Islet precursor cell (in vitro differentiated cells): ENCODE measurements around the gene KNSTRN.

Source experiments
- DNase-seq: peaks from one replicate; pipeline ENCODE4 v3.0.0-alpha.2; 2018

KNSTRN gene

GRCh38 chr15:40435710-40436089 is 53.2 kb downstream of the KNSTRN start:
- no peak for DNase-seq

DNA sequence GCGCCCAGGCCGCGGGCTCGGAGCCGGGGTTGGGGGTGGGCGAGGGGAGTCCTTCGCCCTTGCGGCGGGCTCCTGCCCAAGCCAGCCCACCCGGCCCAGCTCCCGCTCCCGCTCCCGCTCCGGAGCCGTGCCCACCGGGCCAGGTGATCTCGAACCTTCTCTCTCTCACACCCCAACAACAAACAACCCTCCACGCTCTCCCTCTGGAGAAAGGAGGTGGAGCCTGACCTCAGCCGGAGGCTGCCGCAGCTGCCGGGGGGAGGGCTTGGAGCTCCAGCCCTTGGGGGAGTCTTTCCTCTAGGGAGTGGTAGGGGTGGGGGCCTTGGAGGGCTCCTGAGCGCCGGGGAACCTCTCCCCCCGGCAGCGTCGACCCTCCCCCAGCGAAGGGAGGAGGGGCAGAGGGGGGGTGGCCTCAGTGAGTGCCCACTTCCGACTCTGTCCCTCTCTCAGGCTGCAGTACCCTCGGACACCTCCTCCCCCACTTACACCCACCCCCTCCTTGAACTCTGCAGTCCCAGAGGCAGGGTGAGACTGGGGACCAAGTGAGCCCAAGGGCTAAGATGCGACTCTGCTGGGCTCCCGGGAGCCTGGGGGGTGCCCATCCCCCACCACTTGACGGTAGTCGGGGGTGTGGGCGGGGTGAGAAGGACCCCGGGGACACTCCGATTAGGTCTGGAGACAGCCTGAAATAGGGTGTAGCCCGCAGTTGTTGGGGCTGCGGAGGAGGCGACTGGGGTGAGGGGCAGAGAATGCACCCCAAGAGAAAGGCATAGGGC is 53.8 kb downstream of the KNSTRN start:
- no peak for DNase-seq

DNA sequence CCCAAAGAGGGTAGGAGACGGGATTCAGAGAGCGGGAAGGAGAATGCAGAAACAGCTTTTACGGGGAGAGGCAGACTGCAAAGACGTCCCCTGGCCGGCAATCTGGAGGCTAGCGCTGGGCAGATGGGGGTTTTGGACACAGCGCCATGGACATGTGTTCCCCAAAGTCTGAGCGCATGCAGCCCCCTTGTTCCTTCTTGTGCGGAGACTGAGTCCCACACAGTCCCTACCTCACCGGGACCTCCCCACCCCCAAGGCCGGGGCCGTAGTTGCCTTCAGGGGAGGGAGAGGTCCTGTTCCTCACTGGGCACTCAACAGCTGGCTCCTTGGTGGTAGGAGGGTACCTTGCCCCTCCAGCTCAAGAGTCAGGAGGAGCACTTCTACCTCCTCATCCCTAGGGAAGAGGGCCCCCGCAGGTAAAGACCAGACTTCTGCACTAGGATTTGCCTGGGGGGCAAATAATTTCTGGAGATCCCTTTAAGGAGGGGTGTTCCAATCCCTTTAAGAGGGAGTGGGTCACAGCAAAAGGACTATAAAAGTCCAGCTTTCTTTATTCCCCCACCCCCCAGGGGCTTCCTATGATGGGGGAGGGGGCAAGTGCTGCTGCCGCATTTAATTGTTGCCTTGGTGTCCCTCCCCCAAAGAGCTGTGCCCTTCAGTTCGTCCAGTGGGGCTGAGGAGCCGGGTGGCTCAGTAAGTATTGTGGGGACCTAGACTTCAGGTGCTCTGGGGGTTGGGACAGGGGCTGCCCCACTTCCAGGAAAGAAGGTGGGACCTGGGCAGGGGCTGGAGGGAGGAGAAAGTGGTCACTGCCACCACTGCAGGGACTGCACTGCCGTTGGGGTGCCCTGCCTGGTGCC is 54.6 kb downstream of the KNSTRN start:
- DNase-seq: no peak

GRCh38 chr15:40437752-40438687 is 55.5 kb downstream of the KNSTRN start:
- DNase-seq: no peak

DNA sequence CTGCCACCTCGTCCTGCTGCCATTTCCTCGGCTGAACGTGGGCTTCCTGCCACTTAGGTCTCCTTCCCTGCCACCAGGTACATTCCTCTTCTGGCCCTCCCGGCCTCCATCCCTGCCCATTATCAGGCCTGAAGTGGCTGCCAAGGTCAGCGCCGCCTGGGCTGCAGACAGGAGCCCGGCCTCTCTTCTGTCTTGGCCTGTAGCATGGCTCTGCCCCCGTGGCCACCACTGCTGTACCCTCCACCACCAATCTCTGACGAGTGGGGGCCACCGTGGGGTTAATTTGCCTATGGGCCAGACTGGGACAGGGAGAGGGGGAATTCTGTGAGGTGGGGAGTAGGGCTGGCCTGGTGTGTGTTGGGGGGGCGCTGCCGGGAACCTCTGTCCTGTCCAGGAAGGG is 56.2 kb downstream of the KNSTRN start:
- DNase-seq: no peak

DNA sequence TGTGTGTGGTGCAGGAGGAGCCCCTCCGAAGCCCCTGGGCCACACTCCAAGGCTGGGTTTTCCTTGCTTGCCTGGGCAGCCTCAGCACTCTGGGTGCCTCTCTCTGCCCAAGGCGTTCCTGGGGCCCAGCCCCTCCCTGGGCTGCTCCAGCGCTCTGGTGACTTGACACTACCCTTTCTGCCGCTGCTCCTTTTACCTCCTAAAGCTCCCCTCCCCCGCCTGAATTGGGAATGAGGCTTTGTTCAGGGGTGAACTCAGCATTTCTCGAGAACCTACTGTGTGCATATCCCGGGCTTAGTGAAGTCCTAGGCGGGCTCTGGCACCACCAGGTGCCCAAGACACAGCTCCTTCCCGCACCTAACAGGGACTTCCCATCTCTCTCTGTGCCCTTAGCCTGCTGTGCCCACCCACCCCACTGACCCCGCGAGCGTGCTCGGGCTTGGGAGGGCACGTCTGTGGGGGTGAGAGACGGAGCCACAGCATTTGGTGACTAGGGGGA is 57.0 kb downstream of the KNSTRN start:
- DNase-seq: peak; percentile 72

GRCh38 chr15:40439960-40440742 is 57.6 kb downstream of the KNSTRN start:
- DNase-seq: peak; percentile 83

DNA sequence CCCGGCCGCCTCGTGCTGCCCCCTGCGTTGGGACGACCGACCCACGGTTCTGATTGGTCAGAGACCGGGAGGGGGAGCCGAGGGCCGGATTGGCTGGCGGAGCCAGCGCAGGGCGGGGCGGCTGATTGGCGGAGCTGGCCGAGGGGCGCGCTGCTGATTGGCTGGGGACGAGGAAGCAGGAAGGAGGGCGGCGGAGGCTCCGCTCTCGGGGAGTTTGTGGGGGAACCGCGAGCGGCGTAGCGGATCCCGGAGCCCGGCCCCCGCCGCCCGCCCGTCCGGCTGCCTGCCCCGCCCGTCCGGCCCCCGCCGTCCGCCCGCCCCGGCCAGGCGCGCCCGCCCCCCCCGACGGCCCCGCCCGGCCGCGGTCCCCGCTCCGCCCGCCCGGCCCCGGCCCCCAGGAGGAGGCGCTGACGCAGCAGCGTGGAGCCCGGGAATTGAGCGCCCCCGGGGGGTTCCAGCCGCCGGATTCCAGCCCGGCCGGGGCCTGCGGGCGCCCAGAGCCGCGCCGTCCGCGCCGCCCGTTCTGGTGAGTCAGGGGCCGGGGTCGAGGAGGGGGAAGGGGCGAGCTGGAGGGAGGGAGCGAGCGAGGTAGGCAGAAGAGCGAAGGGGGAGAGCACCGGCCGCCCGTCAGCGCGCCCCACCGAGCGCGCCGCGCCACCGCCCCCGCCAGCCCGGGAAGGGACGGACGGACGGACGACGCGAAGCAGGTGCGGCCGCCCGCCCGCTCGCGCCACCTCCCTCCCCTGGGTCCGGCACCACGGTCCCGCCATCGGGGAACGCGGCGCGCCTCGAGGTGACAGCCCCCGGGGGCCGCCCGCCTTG is 58.4 kb downstream of the KNSTRN start, which contains the start of gene BAHD1:
Gene BAHD1 (plus strand): TSS at position 211 of the 822 bp plus-strand sequence. CDS start 17,512 bp downstream, outside the sequence.
- peak; percentile 97 for DNase-seq

- no peak for DNase-seq
Observed at GRCh38 chr15:40441565-40442531, 59.3 kb downstream of the KNSTRN start.

- DNase-seq: no peak
Observed at GRCh38 chr15:40443255-40443654, 60.7 kb downstream of the KNSTRN start.

GRCh38 chr15:40443846-40444245 is 61.3 kb downstream of the KNSTRN start:
- DNase-seq: no peak
